Smooth muscle cell of the brain vasculature (primary cell): ENCODE results near the gene ARF6.
"Not testable (repeated sequence)": the region's sequence is repeated elsewhere in the genome, so short reads cannot be mapped to it uniquely, and the experiment has no call there.

Source experiments
- DNase-seq: peaks from one replicate; pipeline ENCODE4 v3.0.0-alpha.2; 2012; ENCODE audit warnings: low read depth, low spot score

The ARF6 gene

DNA sequence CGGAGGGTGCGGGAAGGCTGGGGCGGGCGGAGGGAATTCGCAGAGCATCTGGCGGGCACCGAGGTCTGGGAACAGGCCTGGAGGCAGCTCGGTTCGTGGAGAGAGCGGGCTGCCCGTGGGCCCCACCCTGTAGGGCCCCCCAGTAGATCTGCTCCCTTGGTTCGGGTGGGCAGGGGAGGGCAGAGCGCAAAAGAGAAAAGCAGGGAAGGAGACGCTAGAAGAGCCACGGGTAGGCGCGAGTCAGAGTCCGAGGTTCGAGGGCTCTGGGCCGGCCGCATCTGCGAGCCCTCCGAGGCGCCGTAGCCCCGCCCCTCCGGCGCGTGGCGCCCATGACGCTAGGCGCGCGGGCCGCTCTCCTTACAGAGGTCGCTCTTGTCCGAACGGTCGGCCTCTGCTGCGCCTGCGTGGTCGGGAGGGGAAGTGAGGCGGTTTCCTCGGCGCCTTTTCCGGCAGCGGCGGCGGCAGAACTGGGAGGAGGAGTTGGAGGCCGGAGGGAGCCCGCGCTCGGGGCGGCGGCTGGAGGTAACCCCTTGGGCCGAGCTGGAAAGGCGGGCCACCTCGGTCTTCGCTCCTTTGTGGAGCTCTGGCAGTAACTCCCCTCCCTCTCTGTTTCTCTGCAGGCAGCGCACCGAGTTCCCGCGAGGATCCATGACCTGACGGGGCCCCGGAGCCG lies at the start of gene ARF6:
ARF6 (plus strand) TSS at position 447 of the 673 bp plus-strand sequence. CDS start 655 bp downstream, outside the sequence.
- DNase-seq = peak; percentile 95

DNA sequence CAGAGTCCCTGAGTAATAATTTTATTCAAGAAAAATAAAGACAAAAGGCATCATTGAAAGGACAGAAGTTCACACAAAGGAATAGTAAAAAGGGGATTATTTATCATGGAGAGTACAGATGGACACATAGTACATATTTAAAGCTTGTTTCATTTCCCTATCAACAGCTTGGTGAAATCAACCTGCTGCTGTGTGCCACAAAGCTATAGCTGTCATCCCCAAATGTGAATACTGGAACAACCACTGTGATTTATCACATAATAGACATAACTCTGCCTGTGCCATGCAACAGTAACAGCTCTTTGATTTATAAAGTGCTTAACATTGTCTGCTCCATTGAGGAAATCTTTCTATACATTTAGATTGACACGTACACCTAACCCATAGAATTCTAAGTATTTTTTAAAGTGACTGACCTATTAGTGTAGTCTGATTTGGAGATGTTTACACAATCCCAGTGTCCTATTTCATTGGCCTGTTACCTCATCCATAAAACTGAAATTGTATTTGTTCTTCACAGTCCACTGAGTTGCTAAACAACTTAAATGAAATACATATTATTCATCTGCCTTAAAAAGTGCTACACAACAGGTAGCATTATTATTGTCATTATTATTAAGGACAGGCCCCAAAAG lies 43.6 kb upstream of the ARF6 start:
- DNase-seq = no peak

DNA sequence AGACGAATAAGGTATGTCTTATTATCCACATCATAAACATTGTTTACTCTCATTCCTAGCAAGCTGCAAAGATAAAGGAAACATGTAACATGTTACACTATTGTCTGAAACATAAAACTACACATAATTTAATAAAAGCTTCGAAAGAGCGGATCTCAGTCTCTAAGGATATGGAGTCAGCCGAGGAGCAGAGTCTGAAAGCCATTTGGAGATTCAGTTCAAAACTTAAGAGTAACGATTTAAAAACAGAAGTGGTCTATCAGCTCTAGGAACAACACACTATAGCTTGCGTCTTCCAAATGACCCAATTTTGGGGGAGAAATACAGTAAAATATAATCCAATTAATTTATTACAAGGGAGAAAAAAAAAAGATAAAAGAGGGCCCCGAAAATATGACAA lies 41.1 kb upstream of the ARF6 start:
- DNase-seq = no peak

DNA sequence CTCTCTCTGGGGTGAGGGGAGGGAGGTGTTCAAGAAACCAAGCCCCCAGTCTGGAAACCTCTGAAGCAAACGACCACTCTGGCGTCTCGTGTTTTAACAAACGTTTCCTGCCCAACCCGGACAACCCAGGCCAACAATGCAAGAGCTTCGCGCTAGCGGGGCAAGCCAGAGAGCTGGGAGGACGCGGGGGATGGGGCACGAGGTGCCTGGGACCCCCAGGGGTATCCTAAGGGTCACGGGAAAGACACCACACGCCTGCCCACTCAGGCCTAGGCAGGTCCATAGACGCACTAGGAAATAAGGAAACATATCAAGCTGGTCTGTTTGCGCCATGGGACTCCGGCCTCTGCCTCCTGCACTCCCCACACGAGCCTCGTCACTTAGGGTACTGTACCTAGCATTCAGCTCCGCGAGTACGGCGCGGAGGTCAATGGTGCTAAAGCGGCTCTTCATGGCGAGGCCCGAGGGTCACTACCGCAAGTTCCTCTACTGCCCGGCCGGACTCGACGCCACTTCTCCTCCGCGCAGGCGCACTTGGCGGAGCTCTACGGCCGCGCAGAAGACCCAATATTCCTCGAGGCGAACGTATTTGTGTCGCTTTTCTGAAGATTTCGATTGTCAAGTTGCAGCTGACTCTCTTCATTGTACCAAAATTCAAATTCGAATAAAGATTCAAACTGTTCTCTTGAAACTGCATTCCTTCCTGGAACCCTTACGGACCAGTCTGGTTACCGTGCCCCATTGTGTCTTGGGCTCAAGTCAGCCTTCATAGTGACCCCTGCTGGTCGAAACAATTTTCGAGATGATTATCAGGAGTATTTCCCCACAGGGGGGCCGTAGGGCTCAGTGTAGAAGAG lies 40.4 kb upstream of the ARF6 start, which contains the start of gene NEMF:
NEMF (minus strand) TSS at position 488 of the 857 bp plus-strand sequence; CDS start at position 453, 35 bp downstream.
- peak; percentile 84 for DNase-seq

DNA sequence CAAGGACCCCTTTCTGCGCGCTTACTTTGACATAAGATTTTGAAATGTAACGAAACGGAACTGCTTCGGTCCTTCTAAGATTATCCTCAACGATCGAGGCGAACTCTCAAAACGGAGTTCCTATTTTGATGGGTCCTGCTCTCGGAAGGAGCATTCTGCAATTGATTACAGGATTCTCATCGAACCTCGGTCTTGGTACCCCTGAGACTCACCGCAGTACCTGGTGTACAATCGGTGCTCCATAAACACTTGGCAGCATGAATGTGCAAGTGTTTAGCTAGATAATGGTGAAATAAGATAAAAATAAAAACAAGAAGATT lies 39.8 kb upstream of the ARF6 start:
- no peak for DNase-seq

DNA sequence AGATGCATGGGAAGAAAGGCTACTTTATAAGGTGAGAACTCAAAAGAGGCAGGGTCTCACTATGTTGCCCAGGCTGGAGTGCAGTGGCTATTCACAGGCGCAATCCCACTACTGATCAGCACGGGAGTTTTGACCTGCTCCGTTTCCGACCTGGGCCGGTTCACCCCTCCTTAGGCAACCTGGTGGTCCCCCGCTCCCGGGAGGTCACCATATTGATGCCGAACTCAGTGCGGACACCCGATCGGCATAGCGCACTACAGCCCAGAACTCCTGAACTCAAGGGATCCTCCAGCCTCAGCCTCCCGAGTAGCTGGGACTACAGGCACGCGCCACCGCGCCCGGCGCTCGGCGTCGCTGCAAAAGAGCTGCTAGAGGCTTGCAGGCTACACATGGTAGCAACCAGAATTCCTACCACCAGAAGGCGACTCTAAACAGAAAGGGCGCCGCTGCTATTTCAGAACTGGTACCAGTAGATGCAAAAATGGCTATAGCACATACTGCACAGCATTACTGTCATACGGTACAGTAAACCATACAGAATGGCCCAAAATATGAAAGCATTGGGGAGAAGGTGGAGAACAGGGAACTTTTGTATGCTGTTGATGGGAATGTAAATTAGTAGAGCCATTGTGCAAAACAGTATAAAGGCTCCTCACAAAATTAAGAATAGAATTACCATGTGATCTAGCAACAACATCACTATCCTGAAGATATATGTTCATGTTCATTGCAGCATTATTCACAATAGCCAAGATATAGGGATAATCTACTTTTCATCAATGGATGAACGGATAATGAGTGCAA lies 39.1 kb upstream of the ARF6 start:
- DNase-seq = peak; percentile 50

DNA sequence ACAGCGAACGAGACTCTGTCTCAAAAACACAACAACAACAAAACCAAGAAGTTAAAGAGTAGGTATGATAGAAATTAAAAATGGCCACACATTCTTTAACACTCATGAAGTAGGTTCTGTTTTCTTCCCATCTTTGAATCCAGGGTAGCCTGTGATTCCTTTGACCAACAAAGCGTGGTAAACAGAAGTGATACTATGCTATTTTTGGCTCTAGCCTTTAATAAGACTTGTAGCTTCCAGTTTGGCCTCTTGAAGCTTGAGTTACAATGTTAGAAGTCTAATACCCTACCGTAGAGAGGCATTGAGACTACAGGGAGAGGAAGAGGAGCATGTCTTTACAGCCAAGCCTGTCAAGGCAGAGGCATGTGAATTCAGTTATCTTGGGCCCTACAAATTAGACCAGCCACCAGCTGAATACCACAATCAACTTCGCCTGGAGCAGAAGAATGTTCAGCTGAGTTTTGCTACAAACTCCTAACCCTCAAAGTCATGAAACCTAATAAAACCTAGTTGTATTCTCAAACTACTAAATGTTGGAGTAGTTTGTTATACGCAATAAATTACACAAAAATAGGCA lies 35.4 kb upstream of the ARF6 start:
- DNase-seq = no peak

- no peak for DNase-seq
These were observed 34.5 kb upstream of the ARF6 start for GRCh38 chr14:49858383-49858782.

DNA sequence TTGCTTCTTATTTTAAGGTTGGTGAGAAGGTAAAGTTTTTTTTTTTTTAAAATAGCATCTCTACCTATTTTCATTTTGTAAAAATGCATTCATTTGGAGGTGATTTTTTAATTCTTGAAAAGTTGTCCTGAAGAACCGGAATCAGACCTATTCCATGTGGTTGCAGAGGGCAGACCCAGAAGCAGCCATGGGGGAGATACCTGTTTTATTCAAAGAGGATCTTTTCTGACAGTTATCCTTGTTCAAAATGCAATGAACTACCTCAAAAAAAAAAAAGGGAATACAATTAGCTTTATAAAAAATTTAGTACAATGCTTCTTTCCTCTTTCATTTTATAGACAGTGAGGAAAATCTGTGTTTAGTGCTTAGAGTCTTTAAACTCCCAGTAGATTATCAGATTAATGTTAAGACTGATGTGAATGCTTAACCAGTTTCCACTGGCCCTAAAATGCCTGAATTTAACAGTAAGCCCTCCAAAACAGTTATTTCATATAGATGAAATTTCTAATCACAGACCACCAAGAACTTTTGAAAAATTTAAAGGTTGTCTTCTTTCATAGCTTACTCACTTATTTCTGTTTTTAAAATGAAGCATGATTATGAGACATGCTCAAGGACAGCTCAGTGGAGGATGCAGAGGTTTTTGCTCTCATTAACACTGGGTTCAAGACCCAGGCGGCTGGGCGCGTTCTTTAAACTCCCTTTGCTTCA lies 31.7 kb upstream of the ARF6 start:
- no peak for DNase-seq

DNA sequence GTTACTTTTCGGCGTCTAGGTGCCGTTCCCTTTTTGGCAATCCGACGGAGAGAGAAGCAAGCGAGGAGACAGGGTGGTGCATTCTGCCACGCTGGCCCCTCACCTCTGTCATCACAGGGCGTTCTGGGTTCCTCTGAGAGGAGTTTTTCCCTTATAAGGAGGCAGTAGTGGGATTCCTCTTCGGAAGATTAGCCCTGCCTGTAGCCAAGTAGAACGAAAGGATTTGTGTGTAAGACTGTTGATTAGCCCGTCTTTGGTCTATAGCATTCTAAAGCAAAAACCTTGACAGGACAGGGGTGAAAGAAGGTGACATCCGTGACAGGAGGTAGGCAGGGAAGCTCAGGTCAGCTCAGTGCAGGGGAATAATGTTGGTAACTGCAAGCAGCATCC lies 31.2 kb upstream of the ARF6 start:
- DNase-seq = peak; percentile 44

GRCh38 chr14:49862089-49862673 lies 30.7 kb upstream of the ARF6 start:
- peak; percentile 85 for DNase-seq

GRCh38 chr14:49863487-49864281 lies 29.2 kb upstream of the ARF6 start:
- no peak for DNase-seq

GRCh38 chr14:49865431-49865859 lies 27.4 kb upstream of the ARF6 start:
- peak; percentile 43 for DNase-seq

- peak; percentile 57 for DNase-seq
These were observed 24.8 kb upstream of the ARF6 start for GRCh38 chr14:49867831-49868719.

DNA sequence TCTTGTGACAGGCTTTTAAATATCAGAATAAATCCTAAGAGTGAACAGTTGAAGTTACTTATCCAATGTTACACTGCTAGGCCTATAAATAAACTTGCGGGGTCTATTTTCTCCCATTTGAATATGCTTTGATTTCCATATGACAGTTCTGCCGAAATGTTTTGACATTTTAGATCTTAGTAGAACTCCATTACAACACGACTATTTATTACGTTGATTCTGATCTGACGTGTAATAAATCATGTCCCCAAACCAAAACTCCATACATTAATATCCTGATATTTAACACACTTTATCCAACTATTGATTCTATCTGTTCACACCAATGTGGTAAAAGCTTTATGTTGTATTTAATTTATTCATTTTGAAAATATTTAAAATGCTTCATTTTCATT lies 24.2 kb upstream of the ARF6 start:
- DNase-seq = no peak

DNA sequence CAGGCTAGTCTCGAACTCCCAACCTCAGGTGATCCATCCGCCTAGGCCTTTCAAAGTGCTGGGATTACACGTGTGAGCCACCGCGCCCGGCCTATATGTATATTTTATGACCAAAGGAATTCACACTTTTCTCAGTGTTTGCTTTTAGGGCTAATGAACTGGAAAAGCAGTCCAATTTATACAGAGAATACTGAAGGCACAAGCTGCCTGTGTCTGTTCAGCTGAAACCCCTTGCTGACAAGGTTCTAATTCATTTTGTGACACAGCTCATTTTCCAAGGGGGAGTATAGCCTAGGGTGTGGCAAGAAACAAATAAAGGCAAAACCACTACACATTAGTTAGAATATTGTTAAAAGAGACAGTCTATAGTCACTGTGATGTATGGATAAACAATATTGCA lies 22.0 kb upstream of the ARF6 start:
- DNase-seq = no peak

DNA sequence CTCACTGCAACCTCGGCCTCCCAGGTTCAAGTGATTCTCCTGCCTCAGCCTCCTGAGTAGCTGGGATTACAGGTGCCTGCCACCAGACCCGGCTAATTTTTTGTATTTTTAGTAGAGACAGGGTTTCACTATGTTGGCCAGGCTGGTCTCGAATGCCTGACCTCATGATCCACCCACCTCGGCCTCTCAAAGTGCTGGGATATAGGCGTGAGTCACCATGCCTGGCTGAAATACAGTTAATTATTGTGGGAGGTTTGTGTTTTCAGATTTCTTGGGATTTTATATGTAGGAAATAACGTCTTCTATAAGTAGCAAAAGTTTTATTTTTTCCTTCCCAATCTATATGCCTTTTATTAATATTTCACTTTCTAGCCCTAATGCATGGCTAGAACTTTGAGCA lies 19.3 kb upstream of the ARF6 start:
- not testable (repeated sequence) for DNase-seq

DNA sequence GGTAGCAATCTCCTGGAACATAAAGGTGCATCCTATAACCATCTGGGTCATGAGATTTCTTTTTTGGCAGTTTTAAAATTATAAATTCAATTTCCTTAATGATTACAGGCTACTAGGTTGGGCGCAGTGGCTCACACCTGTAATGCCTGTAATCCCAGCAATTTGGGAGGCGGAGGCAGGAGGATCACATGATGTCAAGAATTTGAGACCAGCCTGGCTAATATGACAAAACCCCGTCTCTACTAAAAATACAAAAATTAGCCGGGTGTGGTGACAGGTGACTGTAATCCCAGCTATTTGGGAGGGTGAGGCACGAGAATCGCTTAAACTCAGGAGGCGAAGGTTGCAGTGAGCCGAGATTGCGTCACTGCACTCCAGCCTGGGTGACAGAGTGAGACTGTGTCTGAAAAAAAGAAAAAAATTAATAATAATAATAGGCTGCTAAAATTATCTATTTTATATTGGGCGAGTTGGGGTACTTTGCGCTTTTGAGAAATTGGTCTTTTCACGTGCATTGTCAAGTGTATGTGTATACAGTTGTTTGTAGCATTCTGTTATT lies 17.2 kb upstream of the ARF6 start:
- DNase-seq = no peak
